Bronchial epithelial cell (primary cell): ENCODE measurements around the gene SORCS2. TPM values are rescaled to one million over a fixed set of nuclear protein-coding genes. Genes with fewer than 3 reads are reported as not detected.

Source experiments
- DNase-seq: peaks from one replicate; pipeline ENCODE4 v3.0.0-alpha.2; 2010; ENCODE audit warnings: low read depth
- FAIRE-seq: peaks from 2 replicates; lab custom pipeline; 2011; peaks lifted over from hg19 to GRCh38; lab: Jason Lieb, UNC
- H3K27me3 ChIP-seq: 2 replicates; pipeline ENCODE4 v1.5.1; 2011; ENCODE audit warnings: low read length; ENCODE audit not compliant: control insufficient read depth, insufficient read depth
- H3K36me3 ChIP-seq: 2 replicates; pipeline ENCODE4 v1.5.1; 2011; ENCODE audit warnings: low read length; ENCODE audit not compliant: control insufficient read depth, insufficient read depth
- H3K4me3 ChIP-seq: 2 replicates; pipeline ENCODE4 v1.5.1; 2011; ENCODE audit warnings: mild to moderate bottlenecking, low read depth, low read length, control low read depth
- CTCF ChIP-seq: IDR thresholded peaks from 2 replicates; pipeline ENCODE4 v1.5.1; 2011; ENCODE audit warnings: mild to moderate bottlenecking, moderate library complexity, low read length, control low read depth, inconsistent platforms; ENCODE audit not compliant: insufficient read depth, severe bottlenecking
- total RNA-seq: library from RNA; depleted of rRNA; stranded (reverse); fragments of >200 nt; gene quantifications from 2 replicates; pipeline ENCODE4 v1.2.1, GENCODE V29; 2014

Gene SORCS2
- total RNA-seq, 1 donor from 2014 or later = under 0.01 TPM

- H3K36me3 ChIP-seq = no peaks in the 10 kb centered on the region
- H3K27me3 ChIP-seq = no peaks in the 10 kb centered on the region
- FAIRE-seq (no peak), DNase-seq (no peak)
- TF ChIP-seq CTCF = no peak
- H3K4me3 ChIP-seq = no peak overlapping the region
These were observed 430.0 kb downstream of the SORCS2 start for GRCh38 chr4:7622371-7622770.

- TF ChIP-seq CTCF = no peak
- H3K36me3 ChIP-seq = no peaks in the 10 kb centered on the region
- H3K27me3 ChIP-seq = no peaks in the 10 kb centered on the region
- FAIRE-seq (no peak), DNase-seq (no peak)
- no peak overlapping the region for H3K4me3 ChIP-seq
These were observed 431.1 kb downstream of the SORCS2 start for GRCh38 chr4:7623468-7623867.

DNA sequence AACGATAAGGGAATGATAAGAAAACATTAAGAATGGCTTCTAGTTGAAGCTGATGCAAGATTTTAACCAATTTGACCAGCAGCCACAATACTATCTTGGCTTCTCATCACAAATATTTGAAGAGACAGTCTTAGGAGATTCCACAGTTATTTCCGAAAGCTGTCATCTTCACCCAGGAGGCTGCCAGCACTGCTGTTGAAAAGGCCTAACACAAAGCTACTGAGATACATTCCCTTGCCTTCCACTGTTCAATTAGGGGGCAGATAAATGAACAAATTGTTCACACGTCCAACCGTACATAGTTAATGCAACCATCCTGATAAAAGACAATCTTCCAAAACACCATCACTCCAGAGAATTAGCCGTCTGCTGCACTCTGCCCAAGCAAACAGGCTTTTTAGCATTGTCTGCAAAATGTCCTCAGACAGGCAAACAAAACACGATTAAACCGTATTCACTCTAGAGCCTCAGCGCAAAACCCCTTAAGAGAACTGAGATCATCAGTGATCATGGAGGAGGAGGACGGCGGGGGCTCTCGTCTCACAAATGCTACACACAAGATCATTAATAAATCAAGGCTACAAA is 432.1 kb downstream of the SORCS2 start:
- TF ChIP-seq CTCF = no peak
- no peak for DNase-seq
- H3K36me3 ChIP-seq = no peaks in the 10 kb centered on the region
- no peaks in the 10 kb centered on the region for H3K27me3 ChIP-seq
- no peak overlapping the region for H3K4me3 ChIP-seq
- no peak for FAIRE-seq

DNA sequence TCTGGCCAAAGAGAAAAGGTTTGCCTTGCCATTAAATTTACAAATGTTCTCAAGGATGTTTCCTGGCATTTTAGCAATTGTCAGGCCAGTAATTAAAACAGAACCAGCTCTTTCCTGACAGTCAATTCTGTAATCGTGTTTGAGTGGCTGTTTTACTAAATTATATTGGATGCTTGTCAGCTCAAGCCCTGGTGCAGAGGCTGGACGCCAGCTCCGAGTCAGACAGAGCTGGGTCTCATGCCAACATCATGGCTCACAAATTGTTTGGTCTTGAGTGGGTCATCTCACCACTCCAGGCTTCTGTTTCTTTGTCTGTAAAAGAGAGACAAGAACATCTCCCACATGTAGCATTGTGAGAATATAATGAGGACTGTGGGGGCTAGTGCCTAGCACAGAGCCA is 432.7 kb downstream of the SORCS2 start:
- Histone ChIP-seq H3K4me3 (no peak overlapping the region), H3K27me3 (no peaks in the 10 kb centered on the region), H3K36me3 (no peaks in the 10 kb centered on the region)
- TF ChIP-seq CTCF = no peak
- no peak for FAIRE-seq
- DNase-seq = no peak

GRCh38 chr4:7626531-7626930 is 434.2 kb downstream of the SORCS2 start:
- FAIRE-seq = no peak
- Histone ChIP-seq H3K4me3 (no peak overlapping the region), H3K36me3 (no peaks in the 10 kb centered on the region), H3K27me3 (no peaks in the 10 kb centered on the region)
- TF ChIP-seq CTCF = no peak
- DNase-seq = peak; percentile 12
